Vagina (tissue), 2 donors: ENCODE results near the gene WTAP. TPM values are rescaled to one million over a fixed set of nuclear protein-coding genes. Genes with fewer than 3 reads are reported as not detected.
"Not testable (repeated sequence)": the region's sequence is repeated elsewhere in the genome, so short reads cannot be mapped to it uniquely, and the experiment has no call there.

Experiments used
- DNase-seq, 2 donors: peaks; one replicate each; pipeline ENCODE4 v3.0.0-alpha.2; 2017; ENCODE audit errors: extremely low spot score in 2 of 2
- H3K27ac ChIP-seq: fragments of 200-600 bp; sonication (generic); one replicate; pipeline ENCODE4 v1.5.1; 2019
- H3K27me3 ChIP-seq: fragments of 200-600 bp; sonication (generic); one replicate; pipeline ENCODE4 v1.5.1; 2019
- H3K36me3 ChIP-seq, 2 donors: fragments of 200-600 bp; sonication (generic); one replicate each; pipeline ENCODE4 v1.5.1; 2017 to 2019
- H3K4me1 ChIP-seq: fragments of 200-600 bp; sonication (generic); one replicate; pipeline ENCODE4 v1.5.1; 2019
- H3K4me3 ChIP-seq, 2 donors: fragments of 200-600 bp; sonication (generic); 1 replicate in 1 of 2; 2 replicates in 1 of 2; pipeline ENCODE4 v1.5.1; 2016 to 2019
- H3K9me3 ChIP-seq: fragments of 200-600 bp; sonication (generic); one replicate; pipeline ENCODE4 v1.5.1; 2019
- POLR2A ChIP-seq, 2 donors: fragments of 450-650 bp; IDR thresholded peaks; one replicate each; pipeline ENCODE4 v1.6.1; 2017; ENCODE audit warnings: antibody characterized with exemption in 2 of 2, mild to moderate bottlenecking in 2 of 2, moderate library complexity in 2 of 2
- POLR2AphosphoS5 ChIP-seq, 2 donors: sonication (generic); formaldehyde crosslinking; IDR thresholded peaks; one replicate each; pipeline ENCODE4 v1.9.0; 2017; ENCODE audit warnings: antibody characterized with exemption in 2 of 2, mild to moderate bottlenecking in 2 of 2, low read depth in 1 of 2; ENCODE audit not compliant: insufficient read depth in 1 of 2
- intact Hi-C: fragments of 100-400 bp; cut with DNase I; formaldehyde crosslinking; loops from one replicate; pipeline ENCODE4 v1.15.1; 2023
- total RNA-seq: library from RNA; depleted of rRNA; stranded (reverse); fragments of >200 nt; gene quantifications from one replicate; pipeline ENCODE4 v1.2.3, GENCODE V29; 2016
- TF ChIP-seq, protein P1 (sequence below), 3 experiments: fragments of 450-650 bp in 2 of 3; fragments of 200-600 bp in 1 of 3; sonication (generic) in 1 of 3; IDR thresholded peaks; one replicate each; pipeline ENCODE4 v1.5.1; 2017 to 2019; ENCODE audit warnings: antibody characterized with exemption in 3 of 3, mild to moderate bottlenecking in 2 of 3, moderate library complexity in 2 of 3

The WTAP gene
- total RNA-seq, 1 donor from 2014 or later: 85.0 TPM

DNA sequence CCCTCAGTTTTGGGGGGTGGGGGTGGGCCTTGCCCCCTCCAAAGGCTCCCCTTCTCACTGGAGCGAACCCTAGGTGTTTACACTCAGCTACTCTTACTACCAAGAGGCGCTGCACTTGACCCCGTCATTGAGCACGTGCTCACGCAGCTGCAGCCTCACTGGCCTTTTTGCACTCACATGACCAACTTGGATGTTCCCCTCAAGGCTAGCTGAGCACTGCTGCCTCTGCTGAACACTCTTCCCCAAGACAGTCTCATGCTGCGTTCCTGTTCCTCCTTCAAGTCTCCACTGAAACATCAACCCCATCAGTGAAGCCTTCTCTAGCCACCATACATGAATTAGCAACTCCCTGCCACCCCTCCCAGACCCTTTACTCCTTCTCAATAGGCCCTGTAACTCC lies 38.3 kb upstream of the WTAP start:
- Histone ChIP-seq H3K27me3 (no peaks in the 10 kb centered on the region), H3K9me3 (no peaks in the 10 kb centered on the region), H3K36me3 (peaks cover 6 to 59% of the 10 kb centered on the region in 2 donors), H3K27ac (peak overlapping the region; percentile 47), H3K4me3 (peak overlapping the region; percentile 7 to 39), H3K4me1 (peaks cover 64% of the 10 kb centered on the region)
- no peak for DNase-seq
- TF ChIP-seq POLR2AphosphoS5 (IDR thresholded peaks at IDR 0.05; ENCODE audit: insufficient read depth in 1 of 2, low read depth in 1 of 2) (no peak), POLR2A (IDR thresholded peaks at IDR 0.05) (no peak)
- intact Hi-C loops: no loop called here

DNA sequence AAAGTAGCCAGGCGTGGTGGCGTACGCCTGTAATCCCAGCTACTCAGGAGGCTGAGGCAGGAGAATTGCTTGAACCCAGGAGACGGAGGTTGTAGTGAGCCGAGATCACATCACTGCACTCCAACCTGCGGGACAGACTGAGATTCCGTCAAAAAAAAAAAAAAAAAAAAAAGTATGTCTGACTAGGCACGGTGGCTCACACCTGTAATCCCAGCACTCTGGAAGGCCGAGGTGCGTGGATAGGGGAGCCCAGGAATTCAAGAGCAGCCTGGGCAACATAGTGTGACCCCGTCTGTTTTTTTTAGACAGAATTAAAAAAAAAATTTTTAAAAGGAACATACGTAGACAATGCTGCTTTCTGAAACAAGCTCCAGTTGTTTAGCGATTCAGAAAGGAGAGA lies 37.2 kb upstream of the WTAP start:
- Histone ChIP-seq H3K36me3 (peaks cover 6 to 50% of the 10 kb centered on the region in 2 donors), H3K27ac (peak overlapping the region; percentile 22), H3K4me1 (peaks cover 66% of the 10 kb centered on the region), H3K4me3 (peak overlapping the region in 1 of 2 donors; percentile 39)
- not testable (repeated sequence) for H3K27me3 ChIP-seq, H3K9me3 ChIP-seq, DNase-seq
- intact Hi-C loops: loop anchor here (5.0 to 10.0 kb wide), 2 partner anchors 102 to 275 kb away; partner anchors contain the start of genes IGF2R and MRPL18

DNA sequence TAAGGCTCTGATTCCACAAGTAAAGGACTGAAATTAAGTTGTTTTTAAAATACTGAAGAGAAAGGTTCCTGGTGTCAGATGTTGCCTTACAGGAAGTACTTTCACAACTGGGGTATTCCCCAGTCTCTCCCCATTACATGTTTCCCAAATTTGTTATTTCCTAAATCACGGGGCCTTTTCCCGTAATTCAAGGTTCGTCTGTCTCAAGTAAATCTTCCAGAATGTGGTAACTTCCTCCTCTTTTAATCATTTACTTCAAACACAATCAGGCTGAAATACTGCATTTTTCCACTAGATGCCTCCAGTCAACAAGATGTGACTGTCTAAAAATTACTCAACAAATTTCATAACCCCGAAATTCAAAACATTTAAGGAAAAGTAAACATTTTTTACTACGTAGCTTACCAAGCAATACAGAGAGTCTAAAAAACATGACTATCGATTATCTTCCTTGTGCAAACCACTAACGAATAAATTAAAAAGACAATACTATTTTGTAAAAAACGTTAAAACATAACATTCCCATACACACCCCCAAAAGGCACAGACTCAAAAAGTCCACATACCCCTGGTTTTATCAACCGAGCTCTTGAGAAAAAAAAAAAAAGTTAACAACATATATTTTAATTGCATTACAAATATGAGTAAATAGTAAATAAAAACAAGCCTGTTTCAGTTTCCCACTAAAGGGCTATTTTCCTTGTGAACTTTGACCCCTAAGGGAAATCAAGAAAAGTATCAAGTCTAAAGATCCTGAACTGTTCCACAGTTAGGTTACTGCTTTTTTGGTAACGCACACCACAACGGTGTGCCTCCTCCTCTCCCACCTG lies 36.0 kb upstream of the WTAP start:
- TF ChIP-seq POLR2A (IDR thresholded peaks at IDR 0.05) (no peak), POLR2AphosphoS5 (IDR thresholded peaks at IDR 0.05; ENCODE audit: insufficient read depth in 1 of 2, low read depth in 1 of 2) (peak; percentile 37 to 92)
- TF ChIP-seq, protein P1, sequence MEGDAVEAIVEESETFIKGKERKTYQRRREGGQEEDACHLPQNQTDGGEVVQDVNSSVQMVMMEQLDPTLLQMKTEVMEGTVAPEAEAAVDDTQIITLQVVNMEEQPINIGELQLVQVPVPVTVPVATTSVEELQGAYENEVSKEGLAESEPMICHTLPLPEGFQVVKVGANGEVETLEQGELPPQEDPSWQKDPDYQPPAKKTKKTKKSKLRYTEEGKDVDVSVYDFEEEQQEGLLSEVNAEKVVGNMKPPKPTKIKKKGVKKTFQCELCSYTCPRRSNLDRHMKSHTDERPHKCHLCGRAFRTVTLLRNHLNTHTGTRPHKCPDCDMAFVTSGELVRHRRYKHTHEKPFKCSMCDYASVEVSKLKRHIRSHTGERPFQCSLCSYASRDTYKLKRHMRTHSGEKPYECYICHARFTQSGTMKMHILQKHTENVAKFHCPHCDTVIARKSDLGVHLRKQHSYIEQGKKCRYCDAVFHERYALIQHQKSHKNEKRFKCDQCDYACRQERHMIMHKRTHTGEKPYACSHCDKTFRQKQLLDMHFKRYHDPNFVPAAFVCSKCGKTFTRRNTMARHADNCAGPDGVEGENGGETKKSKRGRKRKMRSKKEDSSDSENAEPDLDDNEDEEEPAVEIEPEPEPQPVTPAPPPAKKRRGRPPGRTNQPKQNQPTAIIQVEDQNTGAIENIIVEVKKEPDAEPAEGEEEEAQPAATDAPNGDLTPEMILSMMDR (IDR thresholded peaks at IDR 0.05): peak; percentile 82 to 97 (median 83)
- Histone ChIP-seq H3K27ac (peak overlapping the region; percentile 99), H3K4me3 (peak overlapping the region; percentile 89 to 97), H3K36me3 (peaks cover 6 to 39% of the 10 kb centered on the region in 2 donors), H3K27me3 (no peaks in the 10 kb centered on the region), H3K4me1 (peaks cover 63% of the 10 kb centered on the region), H3K9me3 (no peaks in the 10 kb centered on the region)
- no peak for DNase-seq
- intact Hi-C loops: loop anchor here (5.0 to 10.0 kb wide), 2 partner anchors 101 to 273 kb away; partner anchors contain the start of genes IGF2R and MRPL18

DNA sequence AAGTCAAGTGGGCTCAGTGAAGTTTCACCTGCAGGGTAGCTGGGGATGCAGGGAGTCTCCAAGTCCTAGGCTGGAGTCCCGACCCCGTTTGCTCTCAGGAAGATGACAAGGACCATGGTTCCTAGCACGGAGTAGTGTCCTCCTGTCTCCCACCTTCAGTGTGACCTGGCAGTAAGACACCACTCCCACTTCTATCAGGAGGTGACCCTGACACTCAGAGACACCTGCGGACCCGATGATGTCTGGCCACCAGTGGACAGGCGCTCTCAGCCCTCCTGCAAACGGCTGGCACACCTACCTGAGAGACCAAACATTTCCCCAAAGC lies 35.4 kb upstream of the WTAP start:
- H3K4me1 ChIP-seq: peaks cover 57% of the 10 kb centered on the region
- H3K27ac ChIP-seq: peak overlapping the region; percentile 99
- peak overlapping the region; percentile 89 to 97 for H3K4me3 ChIP-seq
- no peaks in the 10 kb centered on the region for H3K27me3 ChIP-seq
- DNase-seq: no peak
- intact Hi-C loops: loop anchor here (2.0 to 10.0 kb wide), 3 partner anchors 35 to 273 kb away; partner anchors contain the start of genes IGF2R, MRPL18 and WTAP
- peaks cover 6 to 34% of the 10 kb centered on the region in 2 donors for H3K36me3 ChIP-seq
- TF ChIP-seq, protein P1 (IDR thresholded peaks at IDR 0.05): no peak
- TF ChIP-seq POLR2AphosphoS5 (IDR thresholded peaks at IDR 0.05; ENCODE audit: insufficient read depth in 1 of 2, low read depth in 1 of 2): no peak
- no peaks in the 10 kb centered on the region for H3K9me3 ChIP-seq

DNA sequence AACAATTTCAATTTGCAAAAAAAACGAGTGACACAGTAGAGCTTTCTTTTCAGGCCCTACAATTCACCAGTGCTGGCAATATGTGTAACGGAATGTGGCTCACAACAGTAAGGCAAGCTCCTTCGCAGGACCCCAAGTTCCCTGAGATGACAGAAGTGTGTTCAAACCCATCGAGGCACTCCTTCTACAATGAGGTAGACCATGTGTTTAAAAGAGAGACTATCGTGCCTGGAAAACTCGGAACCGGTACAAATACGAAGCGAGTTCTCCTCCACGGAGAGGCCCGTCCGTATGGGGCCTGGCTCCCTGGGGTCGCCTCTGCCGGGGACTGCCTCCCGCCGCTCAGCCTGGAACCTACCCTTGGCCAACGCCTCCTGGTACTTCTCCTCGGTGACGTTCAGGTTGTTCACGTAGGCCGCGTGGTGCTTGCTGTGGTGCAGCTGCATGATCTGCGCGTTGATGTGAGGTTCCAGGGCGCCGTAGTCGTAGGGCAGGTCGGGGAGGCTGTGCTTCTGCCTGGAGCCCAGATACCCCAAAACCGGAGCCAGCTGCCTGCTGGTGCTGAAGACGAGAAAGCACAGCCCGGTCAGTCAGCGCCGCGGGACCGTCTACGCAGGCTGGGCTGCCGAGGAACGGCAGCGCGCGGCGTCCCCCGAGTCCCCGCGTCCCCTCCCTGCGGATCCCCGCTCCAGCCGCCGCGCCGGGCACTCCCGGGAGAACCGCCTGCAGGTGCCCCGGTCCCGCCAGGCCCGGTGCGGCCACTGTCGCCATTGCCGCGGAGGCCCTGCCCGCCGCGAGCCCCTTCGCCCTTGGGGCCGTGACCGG lies 34.8 kb upstream of the WTAP start:
- peak overlapping the region; percentile 99 for H3K27ac ChIP-seq
- H3K4me1 ChIP-seq: peaks cover 51% of the 10 kb centered on the region
- intact Hi-C loops: loop anchor here (2.0 to 10.0 kb wide), 3 partner anchors 34 to 272 kb away; partner anchors contain the start of genes IGF2R, MRPL18 and WTAP
- H3K9me3 ChIP-seq: no peaks in the 10 kb centered on the region
- H3K36me3 ChIP-seq: peaks cover 6 to 28% of the 10 kb centered on the region in 2 donors
- peak overlapping the region; percentile 89 to 97 for H3K4me3 ChIP-seq
- TF ChIP-seq, protein P1 (IDR thresholded peaks at IDR 0.05): no peak
- TF ChIP-seq POLR2AphosphoS5 (IDR thresholded peaks at IDR 0.05; ENCODE audit: insufficient read depth in 1 of 2, low read depth in 1 of 2): peak in 1 of 2 donors; percentile 28
- TF ChIP-seq POLR2A (IDR thresholded peaks at IDR 0.05): no peak
- no peaks in the 10 kb centered on the region for H3K27me3 ChIP-seq
- DNase-seq: no peak
